Measurements from ENCODE around the gene HYAL2.
"Not testable (repeated sequence)": the region's sequence is repeated elsewhere in the genome, so short reads cannot be mapped to it uniquely, and the experiment has no call there.

GRCh38 chr3:50284121-50284520, 38.4 kb downstream of the HYAL2 start:
- not testable (repeated sequence) for TF ChIP-seq CTCF (conservative IDR thresholded peaks at IDR 0.05; ENCODE audit: low read length); EZH2phosphoT487 (IDR thresholded peaks at IDR 0.05; ENCODE audit: borderline replicate concordance, low read depth, low read length)
